IPS DF 6.9 (cell line): ENCODE measurements around the gene SLC7A8.

Experiments used
- DNase-seq: peaks from one replicate; pipeline ENCODE4 v3.0.0-alpha.2; 2013; ENCODE audit warnings: low read depth, low spot score
- H3K27ac ChIP-seq: one replicate; pipeline ENCODE4 v1.5.1; 2013; ENCODE audit warnings: low read length, control low read depth
- H3K27me3 ChIP-seq: 2 replicates; pipeline ENCODE4 v1.6.1; 2013; ENCODE audit warnings: mild to moderate bottlenecking, low read length; ENCODE audit not compliant: control insufficient read depth, insufficient read depth
- H3K36me3 ChIP-seq: 2 replicates; pipeline ENCODE4 v1.6.1; 2013; ENCODE audit warnings: low read length; ENCODE audit not compliant: control insufficient read depth, insufficient read depth
- H3K4me1 ChIP-seq: 2 replicates; pipeline ENCODE4 v1.6.1; 2013; ENCODE audit warnings: low read length; ENCODE audit not compliant: control insufficient read depth, insufficient read depth
- H3K4me3 ChIP-seq: 2 replicates; pipeline ENCODE4 v1.5.1; 2013; ENCODE audit warnings: mild to moderate bottlenecking, low read length
- H3K9me3 ChIP-seq: 2 replicates; pipeline ENCODE4 v1.6.1; 2013; ENCODE audit warnings: low read length, inconsistent platforms; ENCODE audit not compliant: control insufficient read depth, insufficient read depth
- WGBS: extraction: QIAGEN DNeasy Blood & Tissue Kit; methylation state at CpG from one replicate; pipeline ENCODE4 v1.1.7; 2013; ENCODE audit warnings: mixed read lengths, missing lambda C conversion rate; ENCODE audit not compliant: insufficient read length, insufficient coverage; 5-methylcytosine and 5-hydroxymethylcytosine counted together

The SLC7A8 gene

GRCh38 chr14:23123419-23123818 is 60.0 kb downstream of the SLC7A8 start:
- no peak for DNase-seq
- Histone ChIP-seq H3K4me3 (no peak overlapping the region), H3K4me1 (no peaks in the 10 kb centered on the region; the same call in 1 of the 2 replicates), H3K9me3 (no peaks in the 10 kb centered on the region), H3K27ac (no peak overlapping the region), H3K27me3 (no peaks in the 10 kb centered on the region), H3K36me3 (peaks cover 10% of the 10 kb centered on the region)
- WGBS = no CpG with 5 or more reads among the region's 8 CpGs

DNA sequence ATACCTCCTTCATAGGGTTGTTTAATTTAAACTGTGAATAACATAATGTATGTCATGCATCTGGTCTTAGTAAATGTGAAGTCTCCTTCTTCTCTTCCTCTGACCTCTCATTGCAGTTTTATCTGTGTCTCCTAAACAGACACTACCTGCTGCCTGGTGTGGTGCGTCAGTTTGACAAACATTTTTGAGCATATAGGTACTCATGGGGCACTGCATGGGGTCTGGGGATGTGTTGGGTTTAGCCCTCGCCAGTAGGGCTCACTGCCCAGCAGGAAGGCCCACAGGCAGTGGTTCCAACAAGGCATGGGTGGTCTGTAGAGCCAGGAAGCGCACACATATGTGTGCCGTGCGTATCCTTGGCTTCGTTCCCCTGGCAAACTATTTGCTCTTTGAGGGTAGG is 61.4 kb downstream of the SLC7A8 start:
- no peaks in the 10 kb centered on the region for H3K27me3 ChIP-seq
- no peaks in the 10 kb centered on the region; the same call in 1 of the 2 replicates for H3K4me1 ChIP-seq
- H3K27ac ChIP-seq = no peak overlapping the region
- DNase-seq = no peak
- H3K36me3 ChIP-seq = 0 out of 2 replicates have a peak, but pooled peaks cover 3% of the 10 kb centered on the region
- H3K9me3 ChIP-seq = no peaks in the 10 kb centered on the region
- no peak overlapping the region for H3K4me3 ChIP-seq
- no CpG with 5 or more reads among the region's 6 CpGs for WGBS

- no peaks in the 10 kb centered on the region for H3K9me3 ChIP-seq
- no peak overlapping the region for H3K4me3 ChIP-seq
- no CpG with 5 or more reads among the region's 6 CpGs for WGBS
- H3K27me3 ChIP-seq = no peaks in the 10 kb centered on the region
- no peak overlapping the region for H3K27ac ChIP-seq
- H3K36me3 ChIP-seq = no peaks in the 10 kb centered on the region
- DNase-seq = no peak
- no peaks in the 10 kb centered on the region; the same call in 1 of the 2 replicates for H3K4me1 ChIP-seq
These were observed 62.1 kb downstream of the SLC7A8 start for GRCh38 chr14:23121361-23121771.

DNA sequence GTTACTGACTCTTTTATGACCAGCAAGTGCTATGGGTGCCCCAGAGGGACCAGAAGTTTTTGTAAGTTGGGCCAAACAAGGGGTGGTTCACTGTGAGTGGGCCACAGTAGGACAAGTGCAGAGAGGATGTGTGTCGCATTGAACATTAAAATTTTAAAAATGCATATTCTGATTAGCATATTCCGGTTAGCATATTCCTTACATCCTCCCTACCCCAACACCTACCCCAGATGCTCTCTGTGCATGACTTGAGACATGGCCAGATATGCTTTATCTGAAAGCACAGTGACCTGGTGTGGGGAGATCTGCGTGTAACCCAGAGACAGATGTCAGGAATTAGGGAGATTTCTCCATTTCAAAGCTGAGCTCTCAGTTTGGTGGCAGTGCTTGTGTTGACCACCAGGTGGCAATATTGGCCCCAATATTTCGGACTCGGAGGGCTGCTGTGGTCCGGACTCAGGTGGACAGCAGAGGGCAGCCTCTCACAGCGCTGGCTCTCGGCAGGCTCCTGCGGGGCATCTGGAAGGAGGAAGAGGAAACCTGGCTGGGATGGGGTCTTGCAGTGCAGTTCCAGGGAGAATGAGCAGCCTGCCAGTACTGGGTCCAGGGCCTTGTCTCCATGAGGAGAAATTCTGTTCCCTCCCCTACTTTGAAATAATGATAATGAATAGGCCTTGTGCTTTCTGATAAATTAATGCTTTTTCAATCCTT is 62.8 kb downstream of the SLC7A8 start:
- H3K27me3 ChIP-seq = no peaks in the 10 kb centered on the region
- no peaks in the 10 kb centered on the region; the same call in 1 of the 2 replicates for H3K4me1 ChIP-seq
- H3K4me3 ChIP-seq = no peak overlapping the region
- no peaks in the 10 kb centered on the region for H3K36me3 ChIP-seq
- WGBS = no CpG with 5 or more reads among the region's 9 CpGs
- no peak overlapping the region for H3K27ac ChIP-seq
- H3K9me3 ChIP-seq = no peaks in the 10 kb centered on the region
- peak; percentile 88 for DNase-seq

- Histone ChIP-seq H3K36me3 (no peaks in the 10 kb centered on the region), H3K9me3 (no peaks in the 10 kb centered on the region), H3K27me3 (no peaks in the 10 kb centered on the region), H3K4me3 (no peak overlapping the region), H3K27ac (no peak overlapping the region), H3K4me1 (no peaks in the 10 kb centered on the region; the same call in 1 of the 2 replicates)
- no peak for DNase-seq
- WGBS = no CpG with 5 or more reads among the region's 16 CpGs
These were observed 63.8 kb downstream of the SLC7A8 start for GRCh38 chr14:23119363-23120327.

DNA sequence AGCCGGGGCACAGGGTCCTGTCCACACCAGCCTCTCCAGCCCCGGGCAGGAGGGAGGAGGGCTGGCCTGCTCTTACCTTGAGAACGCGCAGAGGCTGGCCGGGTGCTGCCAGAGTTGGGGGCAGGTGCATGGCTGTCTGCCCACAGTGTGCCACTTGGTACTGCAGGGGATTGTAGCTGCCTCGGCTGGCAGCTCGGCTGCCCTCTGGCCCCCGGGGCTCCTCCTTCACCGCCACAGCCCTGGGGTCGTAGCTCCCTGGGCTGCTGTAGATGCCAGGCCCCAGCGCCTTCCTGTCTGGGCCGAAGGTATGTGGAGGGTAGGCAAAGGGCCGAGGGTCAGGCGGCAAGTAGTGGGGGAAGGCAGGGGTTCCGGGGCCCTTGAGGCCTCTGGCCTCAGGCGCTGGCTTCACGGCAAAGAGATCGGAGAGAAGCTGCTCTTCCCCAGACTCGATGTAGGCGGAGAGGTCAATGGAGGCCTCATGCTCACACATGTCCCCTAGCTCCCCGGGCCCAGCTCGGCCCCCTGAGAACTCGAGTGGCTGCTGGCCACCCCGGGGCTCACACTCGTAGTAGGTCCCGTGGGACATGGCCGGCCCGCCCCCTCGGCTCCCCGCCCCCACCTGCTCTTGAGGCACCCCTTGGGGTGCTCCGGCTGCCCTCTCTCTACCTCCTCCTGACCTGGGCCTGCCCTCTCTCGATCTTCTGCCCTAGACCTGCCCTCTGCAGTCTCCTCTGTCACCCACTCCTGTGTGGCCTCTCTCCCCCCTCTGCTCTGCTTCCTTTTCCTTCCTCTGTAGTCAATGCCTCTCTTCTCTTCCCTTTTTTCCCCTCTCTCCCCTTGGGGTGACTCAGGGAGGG is 64.7 kb downstream of the SLC7A8 start, which contains the start of gene CEBPE:
Gene CEBPE, minus strand, starts transcription at position 750 of the 857 bp plus-strand sequence. Its CDS starts 164 bp downstream, at position 586.
- no CpG with 5 or more reads among the region's 32 CpGs for WGBS
- no peaks in the 10 kb centered on the region for H3K9me3 ChIP-seq
- no peaks in the 10 kb centered on the region for H3K36me3 ChIP-seq
- DNase-seq = no peak
- no peaks in the 10 kb centered on the region for H3K27me3 ChIP-seq
- H3K4me3 ChIP-seq = no peak within 1 kb of the TSS
- no peak within 1 kb of the TSS for H3K27ac ChIP-seq
- H3K4me1 ChIP-seq = peaks cover 1% of the 10 kb centered on the region

DNA sequence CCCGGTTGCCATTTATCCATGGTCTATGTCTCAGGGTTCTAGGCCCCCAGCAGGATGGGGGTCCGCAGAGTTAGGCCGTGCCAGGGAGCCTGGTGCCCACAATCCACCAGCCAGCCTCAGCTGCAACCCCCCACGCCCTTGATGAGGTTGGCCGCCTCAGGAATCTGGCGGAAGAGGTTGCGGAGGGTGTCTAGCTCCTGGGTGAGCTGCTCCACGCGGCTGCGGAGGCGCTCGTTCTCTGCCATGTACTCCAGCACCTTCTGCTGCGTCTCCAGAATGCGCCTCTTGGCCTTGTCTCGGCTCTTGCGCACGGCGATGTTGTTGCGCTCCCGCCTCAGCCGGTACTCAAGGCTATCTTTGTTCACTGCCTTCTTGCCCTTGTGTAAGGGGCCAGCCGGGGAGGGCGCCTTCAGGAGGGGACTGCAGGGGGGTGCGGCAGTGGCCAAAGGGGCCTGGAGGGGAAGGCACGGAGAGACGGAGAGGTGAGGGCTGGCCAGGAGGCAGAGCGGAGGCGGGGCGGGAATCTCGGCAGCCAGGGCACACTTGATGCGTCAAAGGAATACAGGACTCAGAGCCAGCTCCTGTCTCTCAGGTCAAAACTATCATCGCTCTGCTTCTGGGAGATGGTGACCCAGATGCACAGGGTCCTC is 66.0 kb downstream of the SLC7A8 start:
- Histone ChIP-seq H3K27me3 (no peaks in the 10 kb centered on the region), H3K4me3 (no peak overlapping the region), H3K4me1 (peaks cover 4% of the 10 kb centered on the region), H3K36me3 (no peaks in the 10 kb centered on the region), H3K9me3 (no peaks in the 10 kb centered on the region), H3K27ac (no peak overlapping the region)
- WGBS = no CpG with 5 or more reads among the region's 32 CpGs
- DNase-seq = no peak

DNA sequence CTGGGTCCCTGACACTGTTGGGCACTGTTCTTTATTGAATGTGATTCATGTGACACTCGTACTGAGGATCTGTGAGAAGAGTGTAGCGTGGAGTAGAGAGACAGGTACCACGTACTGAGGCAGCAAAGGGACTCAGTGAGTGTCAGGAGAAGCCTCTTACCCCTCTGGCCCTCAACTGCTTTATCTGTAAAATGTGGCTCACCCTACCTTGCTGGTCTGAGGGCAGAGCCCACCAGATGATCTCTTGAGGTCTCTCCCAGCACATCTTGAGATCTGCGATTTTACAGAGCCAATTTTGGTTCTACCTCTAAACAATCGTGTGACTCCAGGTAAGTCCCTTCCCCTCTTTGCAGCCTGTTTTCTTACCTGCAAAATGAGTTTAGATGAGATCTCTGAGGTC is 67.5 kb downstream of the SLC7A8 start:
- H3K27me3 ChIP-seq = no peaks in the 10 kb centered on the region
- no peak for DNase-seq
- WGBS = no CpG with 5 or more reads among the region's 5 CpGs
- no peaks in the 10 kb centered on the region for H3K36me3 ChIP-seq
- peaks cover 4% of the 10 kb centered on the region for H3K4me1 ChIP-seq
- H3K27ac ChIP-seq = no peak overlapping the region
- no peak overlapping the region for H3K4me3 ChIP-seq
- no peaks in the 10 kb centered on the region for H3K9me3 ChIP-seq

- Histone ChIP-seq H3K27me3 (no peaks in the 10 kb centered on the region), H3K36me3 (no peaks in the 10 kb centered on the region), H3K9me3 (no peaks in the 10 kb centered on the region), H3K4me3 (no peak overlapping the region), H3K4me1 (peaks cover 4% of the 10 kb centered on the region), H3K27ac (no peak overlapping the region)
- WGBS = no CpG with 5 or more reads among the region's 10 CpGs
- DNase-seq = no peak
These were observed 68.3 kb downstream of the SLC7A8 start for GRCh38 chr14:23115039-23115731.
